Tibial nerve (tissue), 3 donors: Measurements from ENCODE around the gene GPR15.

Experiments used
- POLR2A ChIP-seq, 2 donors: fragments of 450-650 bp; IDR thresholded peaks; one replicate each; pipeline ENCODE4 v1.6.1; 2017; ENCODE audit warnings: antibody characterized with exemption in 2 of 2, mild to moderate bottlenecking in 2 of 2, moderate library complexity in 2 of 2
- TF ChIP-seq, protein P1 (sequence below), 5 experiments: fragments of 200-600 bp in 3 of 5; fragments of 450-650 bp in 2 of 5; sonication (generic) in 3 of 5; IDR thresholded peaks; one replicate each; pipeline ENCODE4 v1.5.1; 2016 to 2019; ENCODE audit warnings: antibody characterized with exemption in 5 of 5, mild to moderate bottlenecking in 3 of 5, moderate library complexity in 2 of 5

DNA sequence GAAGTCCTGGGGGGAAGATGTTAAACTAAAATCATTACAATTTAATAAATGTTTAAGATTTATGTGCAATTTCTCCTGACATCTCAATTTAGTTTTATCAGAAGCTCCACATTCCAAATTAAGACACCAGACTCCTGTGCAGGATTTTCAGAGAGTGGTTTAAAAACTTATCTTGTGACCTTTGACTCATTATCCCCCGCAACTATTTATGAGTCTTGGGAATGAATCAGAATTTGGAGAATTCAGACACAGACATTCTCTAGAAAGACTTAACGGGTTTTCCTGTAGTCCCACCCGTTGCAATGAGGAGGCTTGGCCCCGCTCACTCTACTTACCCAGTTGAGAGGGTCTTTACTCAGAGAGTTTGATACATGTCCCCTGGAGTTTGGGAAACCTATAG lies 27.2 kb upstream of the GPR15 start:
- TF ChIP-seq, protein P1, sequence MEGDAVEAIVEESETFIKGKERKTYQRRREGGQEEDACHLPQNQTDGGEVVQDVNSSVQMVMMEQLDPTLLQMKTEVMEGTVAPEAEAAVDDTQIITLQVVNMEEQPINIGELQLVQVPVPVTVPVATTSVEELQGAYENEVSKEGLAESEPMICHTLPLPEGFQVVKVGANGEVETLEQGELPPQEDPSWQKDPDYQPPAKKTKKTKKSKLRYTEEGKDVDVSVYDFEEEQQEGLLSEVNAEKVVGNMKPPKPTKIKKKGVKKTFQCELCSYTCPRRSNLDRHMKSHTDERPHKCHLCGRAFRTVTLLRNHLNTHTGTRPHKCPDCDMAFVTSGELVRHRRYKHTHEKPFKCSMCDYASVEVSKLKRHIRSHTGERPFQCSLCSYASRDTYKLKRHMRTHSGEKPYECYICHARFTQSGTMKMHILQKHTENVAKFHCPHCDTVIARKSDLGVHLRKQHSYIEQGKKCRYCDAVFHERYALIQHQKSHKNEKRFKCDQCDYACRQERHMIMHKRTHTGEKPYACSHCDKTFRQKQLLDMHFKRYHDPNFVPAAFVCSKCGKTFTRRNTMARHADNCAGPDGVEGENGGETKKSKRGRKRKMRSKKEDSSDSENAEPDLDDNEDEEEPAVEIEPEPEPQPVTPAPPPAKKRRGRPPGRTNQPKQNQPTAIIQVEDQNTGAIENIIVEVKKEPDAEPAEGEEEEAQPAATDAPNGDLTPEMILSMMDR (IDR thresholded peaks at IDR 0.05): no peak
- TF ChIP-seq POLR2A (IDR thresholded peaks at IDR 0.05): no peak
